Ecto neural progenitor cell (in vitro differentiated cells): ENCODE results near the gene KRT33B.
"Not testable (repeated sequence)": the region's sequence is repeated elsewhere in the genome, so short reads cannot be mapped to it uniquely, and the experiment has no call there.

Experiments
- DNase-seq: peaks from one replicate; pipeline ENCODE4 v3.0.0-alpha.2; 2018; ENCODE audit warnings: low spot score

KRT33B gene

GRCh38 chr17:41393826-41394225, 24.2 kb upstream of the KRT33B start:
- DNase-seq, result no peak

GRCh38 chr17:41393294-41393693, 23.7 kb upstream of the KRT33B start:
- DNase-seq, result no peak

- no peak for DNase-seq
Observed at GRCh38 chr17:41392278-41392677, 22.7 kb upstream of the KRT33B start.

GRCh38 chr17:41391535-41391934, 21.9 kb upstream of the KRT33B start:
- no peak for DNase-seq

- DNase-seq, result no peak
Observed at GRCh38 chr17:41390411-41390938, 20.9 kb upstream of the KRT33B start.

GRCh38 chr17:41387670-41388069, 18.1 kb upstream of the KRT33B start:
- no peak for DNase-seq

GRCh38 chr17:41386227-41386626, 16.6 kb upstream of the KRT33B start:
- no peak for DNase-seq

GRCh38 chr17:41383690-41384089, 14.1 kb upstream of the KRT33B start:
- DNase-seq, result no peak

- DNase-seq, result no peak
Observed at GRCh38 chr17:41382394-41382793, 12.8 kb upstream of the KRT33B start.

GRCh38 chr17:41381943-41382342, 12.3 kb upstream of the KRT33B start, which contains the start of gene KRT34:
Gene KRT34, minus strand, starts transcription at chr17:41382306. Its CDS starts 60 bp downstream, at chr17:41382246.
- not testable (repeated sequence) for DNase-seq

- DNase-seq, result not testable (repeated sequence)
Observed at GRCh38 chr17:41380091-41380490, 10.5 kb upstream of the KRT33B start.

- DNase-seq, result no peak
Observed at GRCh38 chr17:41377546-41377945, 7.9 kb upstream of the KRT33B start.

- DNase-seq, result no peak
Observed at GRCh38 chr17:41369023-41369422, 590 bp downstream of the KRT33B start.

- no peak for DNase-seq
Observed at GRCh38 chr17:41367426-41368075, 2.1 kb downstream of the KRT33B start.

GRCh38 chr17:41366070-41366469, 3.5 kb downstream of the KRT33B start:
- DNase-seq, result no peak

- no peak for DNase-seq
Observed at GRCh38 chr17:41363881-41364280, 5.7 kb downstream of the KRT33B start.

GRCh38 chr17:41360296-41360995, 9.2 kb downstream of the KRT33B start:
- DNase-seq, result no peak

- no peak for DNase-seq
Observed at GRCh38 chr17:41354536-41354935, 15.1 kb downstream of the KRT33B start.

- DNase-seq, result no peak
Observed at GRCh38 chr17:41352597-41353366, 16.8 kb downstream of the KRT33B start.

- no peak for DNase-seq
Observed at GRCh38 chr17:41351177-41351576, 18.4 kb downstream of the KRT33B start.

GRCh38 chr17:41350381-41350878, 19.2 kb downstream of the KRT33B start, which contains the start of gene KRT33A:
Gene KRT33A, minus strand, starts transcription at chr17:41350828. Its CDS starts 61 bp downstream, at chr17:41350767.
- not testable (repeated sequence) for DNase-seq
